Neural cell (in vitro differentiated cells): ENCODE results near the gene GARIN5A. TPM values are rescaled to one million over a fixed set of nuclear protein-coding genes. Genes with fewer than 3 reads are reported as not detected.

ENCODE experiments used
- H2AFZ ChIP-seq: fragments of 200-600, 300-800 bp; sonication (generic), shearing (Covaris generic); 2 replicates; pipeline ENCODE4 v1.6.0; 2014; ENCODE audit warnings: low read depth, mild to moderate bottlenecking, antibody characterized with exemption, low read length, moderate library complexity
- H3F3A ChIP-seq: fragments of 200-600 bp; shearing (Covaris generic); 2 replicates; pipeline ENCODE4 v1.6.1; 2016; ENCODE audit warnings: mild to moderate bottlenecking, moderate library complexity, mixed read lengths, antibody characterized with exemption, low read length; ENCODE audit not compliant: insufficient read depth, poor library complexity, severe bottlenecking
- H3K27ac ChIP-seq: fragments of 200-600, 300-800 bp; sonication (generic), shearing (Covaris generic); 2 replicates; pipeline ENCODE4 v1.5.1; 2014; ENCODE audit warnings: mild to moderate bottlenecking, low read length, moderate library complexity
- H3K27me3 ChIP-seq: fragments of 300-800, 200-600 bp; sonication (generic), shearing (Covaris generic); 2 replicates; pipeline ENCODE4 v1.6.0; 2014; ENCODE audit warnings: mild to moderate bottlenecking, low read depth, low read length, moderate library complexity; ENCODE audit not compliant: insufficient read depth
- H3K36me3 ChIP-seq: fragments of 300-800, 200-600 bp; sonication (generic), shearing (Covaris generic); 2 replicates; pipeline ENCODE4 v1.5.1; 2014; ENCODE audit warnings: mild to moderate bottlenecking, antibody characterized with exemption, low read length, moderate library complexity; ENCODE audit not compliant: insufficient read depth
- H3K4me2 ChIP-seq: fragments of 300-800, 200-600 bp; sonication (generic), shearing (Covaris generic); 2 replicates; pipeline ENCODE4 v1.6.0; 2014; ENCODE audit warnings: mild to moderate bottlenecking, low read length
- H3K4me3 ChIP-seq: fragments of 300-800, 200-600 bp; sonication (generic), shearing (Covaris generic); 2 replicates; pipeline ENCODE4 v1.5.1; 2014; ENCODE audit warnings: mild to moderate bottlenecking, low read length, moderate library complexity
- H3K79me2 ChIP-seq: fragments of 200-600 bp; shearing (Covaris generic); replicated peaks from 2 replicates; pipeline ENCODE4 v1.6.0; 2014; ENCODE audit warnings: mild to moderate bottlenecking, low read length, moderate library complexity; ENCODE audit not compliant: insufficient read depth
- H3K9ac ChIP-seq: fragments of 300-800, 200-600 bp; sonication (generic), shearing (Covaris generic); 2 replicates; pipeline ENCODE4 v1.6.1; 2016; ENCODE audit warnings: mild to moderate bottlenecking, low read length, mixed read lengths
- H3K9me2 ChIP-seq: fragments of 200-600 bp; shearing (Covaris generic); 2 replicates; pipeline ENCODE4 v1.6.1; 2016; ENCODE audit warnings: mild to moderate bottlenecking, low read length, mixed read lengths; ENCODE audit not compliant: insufficient read depth
- H3K9me3 ChIP-seq: fragments of 200-600, 300-800 bp; sonication (generic), shearing (Covaris generic); 2 replicates; pipeline ENCODE4 v1.6.1; 2016; ENCODE audit warnings: mild to moderate bottlenecking, mixed run types, low read length, moderate library complexity, mixed read lengths
- H4K20me1 ChIP-seq: fragments of 200-600 bp; shearing (Covaris generic); 2 replicates; pipeline ENCODE4 v1.6.1; 2016; ENCODE audit warnings: mild to moderate bottlenecking, mixed run types; ENCODE audit not compliant: insufficient read depth
- CTCF ChIP-seq: fragments of 450-650 bp; IDR thresholded peaks from 2 replicates; pipeline ENCODE4 v1.5.1; 2014; ENCODE audit warnings: antibody characterized with exemption, mild to moderate bottlenecking, moderate library complexity; ENCODE audit not compliant: poor library complexity, severe bottlenecking
- EP300 ChIP-seq: fragments of 450-650 bp; conservative IDR thresholded peaks from 2 replicates; pipeline ENCODE4 v1.6.1; 2014; ENCODE audit warnings: antibody characterized with exemption, mild to moderate bottlenecking, moderate library complexity; ENCODE audit not compliant: poor library complexity, severe bottlenecking
- EZH2 ChIP-seq: fragments of 200-600, 300-800 bp; shearing (Covaris generic), sonication (generic); IDR thresholded peaks from 2 replicates; pipeline ENCODE4 v1.6.1; 2014; ENCODE audit warnings: antibody characterized with exemption, low read length, borderline replicate concordance, mild to moderate bottlenecking; ENCODE audit not compliant: insufficient read depth, poor library complexity, severe bottlenecking
- MXI1 ChIP-seq: fragments of 450-650 bp; conservative IDR thresholded peaks from 2 replicates; pipeline ENCODE4 v1.6.1; 2014; ENCODE audit warnings: antibody characterized with exemption, mild to moderate bottlenecking; ENCODE audit not compliant: poor library complexity, severe bottlenecking
- POLR2AphosphoS5 ChIP-seq: IDR thresholded peaks from 2 replicates; pipeline ENCODE4 v1.6.1; 2012
- RAD21 ChIP-seq: fragments of 450-650 bp; conservative IDR thresholded peaks from 2 replicates; pipeline ENCODE4 v1.6.1; 2014; ENCODE audit warnings: antibody characterized with exemption, mild to moderate bottlenecking, moderate library complexity
- REST ChIP-seq: IDR thresholded peaks from 2 replicates; pipeline ENCODE4 v1.6.1; 2012; ENCODE audit warnings: borderline replicate concordance
- SMC3 ChIP-seq: fragments of 450-650 bp; conservative IDR thresholded peaks from 2 replicates; pipeline ENCODE4 v1.6.1; 2014; ENCODE audit warnings: antibody characterized with exemption, mild to moderate bottlenecking, moderate library complexity; ENCODE audit not compliant: poor library complexity
- TAF1 ChIP-seq: IDR thresholded peaks from 2 replicates; pipeline ENCODE4 v1.6.1; 2012; ENCODE audit warnings: low read depth
- polyA plus RNA-seq: library from polyadenylated mRNA; depleted of rRNA; stranded (reverse); fragments of >200 nt; gene quantifications from 2 replicates; pipeline ENCODE4 v1.2.3, GENCODE V29; 2014

GARIN5A gene
- polyA plus RNA-seq, 1 donor from 2014 or later, result 3.3 TPM

- H3K4me3 ChIP-seq, result no peak overlapping the region
- no peaks in the 10 kb centered on the region for H4K20me1 ChIP-seq
- H3K9me2 ChIP-seq, result no peaks in the 10 kb centered on the region
- H3K27me3 ChIP-seq, result no peaks in the 10 kb centered on the region
- H3K27ac ChIP-seq, result no peak overlapping the region
- no peaks in the 10 kb centered on the region for H3K36me3 ChIP-seq
- no peak overlapping the region for H3K9ac ChIP-seq
- H2AFZ ChIP-seq, result no peak overlapping the region
- no peaks in the 10 kb centered on the region for H3K79me2 ChIP-seq
- H3K9me3 ChIP-seq, result no peaks in the 10 kb centered on the region
- H3K4me2 ChIP-seq, result no peak overlapping the region
- TF ChIP-seq SMC3, result peak; percentile 57
- no peak for TF ChIP-seq EZH2
- no peak for TF ChIP-seq MXI1
- no peak for TF ChIP-seq POLR2AphosphoS5
- no peak for TF ChIP-seq TAF1
- TF ChIP-seq RAD21, result peak; percentile 51
- no peak for TF ChIP-seq REST
- TF ChIP-seq CTCF, result peak; percentile 66
- TF ChIP-seq EP300, result no peak
- H3F3A ChIP-seq, result no peaks in the 10 kb centered on the region
Observed at GRCh38 chr19:50461066-50461875, 15.4 kb downstream of the GARIN5A start.

- Histone ChIP-seq H3K9me2 (no peaks in the 10 kb centered on the region), H4K20me1 (no peaks in the 10 kb centered on the region), H3K36me3 (no peaks in the 10 kb centered on the region), H3K27me3 (no peaks in the 10 kb centered on the region), H2AFZ (no peak overlapping the region), H3K9ac (no peak overlapping the region), H3K4me2 (no peak overlapping the region), H3K9me3 (no peaks in the 10 kb centered on the region), H3K79me2 (no peaks in the 10 kb centered on the region), H3K4me3 (no peak overlapping the region), H3F3A (no peaks in the 10 kb centered on the region), H3K27ac (no peak overlapping the region)
- TF ChIP-seq POLR2AphosphoS5, result no peak
- TF ChIP-seq SMC3, result no peak
- TF ChIP-seq EP300, result no peak
- TF ChIP-seq CTCF, result no peak
- TF ChIP-seq REST, result no peak
- TF ChIP-seq EZH2, result no peak
- TF ChIP-seq RAD21, result no peak
- no peak for TF ChIP-seq TAF1
- TF ChIP-seq MXI1, result no peak
Observed at GRCh38 chr19:50460161-50460765, 16.4 kb downstream of the GARIN5A start.
